ENCODE results near the gene DAP3.

DNA sequence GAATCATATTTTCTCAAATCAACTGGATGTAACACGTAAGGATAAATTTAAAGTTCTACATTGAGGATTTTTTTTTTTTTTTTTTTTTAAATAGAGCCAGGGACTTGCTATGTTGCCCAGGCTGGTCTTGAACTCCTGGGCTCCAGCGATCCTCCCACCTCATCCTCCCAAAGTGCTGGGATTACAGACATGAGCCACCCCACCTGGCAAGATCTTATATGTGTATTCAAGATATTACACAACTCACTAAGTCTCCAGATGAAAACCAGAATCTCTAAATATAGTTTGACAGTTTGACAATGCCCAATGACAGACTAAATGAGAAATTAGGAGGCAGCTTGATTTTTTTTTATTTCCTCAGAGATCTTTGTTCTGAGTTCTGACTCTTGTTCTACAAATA, 7.1 kb upstream of the DAP3 start:
- TF ChIP-seq ZNF18 (tag by site-specific recombination; IDR thresholded peaks at IDR 0.05), result no peak
- no peak for TF ChIP-seq ZSCAN30 (tag by site-specific recombination; IDR thresholded peaks at IDR 0.05)
- no peak for TF ChIP-seq ZNF138 (tag by site-specific recombination; IDR thresholded peaks at IDR 0.05; ENCODE audit: borderline replicate concordance)
- no peak for TF ChIP-seq CTCF (tag by site-specific recombination; IDR thresholded peaks at IDR 0.05)
- TF ChIP-seq ZNF221 (tag by site-specific recombination; IDR thresholded peaks at IDR 0.05; ENCODE audit: borderline replicate concordance), result no peak
- TF ChIP-seq ZNF394 (tag by site-specific recombination; IDR thresholded peaks at IDR 0.05; ENCODE audit: borderline replicate concordance), result no peak
- TF ChIP-seq ZNF624 (tag by site-specific recombination; IDR thresholded peaks at IDR 0.05), result no peak
- no peak for TF ChIP-seq TCF7L2 (IDR thresholded peaks at IDR 0.05; ENCODE audit: borderline replicate concordance, low read depth, low read length)
- no peak for TF ChIP-seq KLF8 (tag by site-specific recombination; IDR thresholded peaks at IDR 0.05)
- TF ChIP-seq ZNF416 (tag by site-specific recombination; IDR thresholded peaks at IDR 0.05), result no peak
- no peak for TF ChIP-seq ZNF560 (tag by site-specific recombination; IDR thresholded peaks at IDR 0.05; ENCODE audit: borderline replicate concordance)
- TF ChIP-seq GLI2 (tag by site-specific recombination; IDR thresholded peaks at IDR 0.05; ENCODE audit: borderline replicate concordance, low read depth), result no peak
- no peak for TF ChIP-seq YY1 (tag by site-specific recombination; IDR thresholded peaks at IDR 0.05)
